H1 (cell line): ENCODE data around the gene PBXIP1. TPM values are rescaled to one million over a fixed set of nuclear protein-coding genes. Genes with fewer than 3 reads are reported as not detected.

ENCODE experiments used
- CEBPB ChIP-seq: IDR thresholded peaks from 2 replicates; pipeline ENCODE4 v1.6.1; 2012; ENCODE audit warnings: low read depth, low read length
- CHD2 ChIP-seq: IDR thresholded peaks from 2 replicates; pipeline ENCODE4 v1.6.1; 2012; ENCODE audit warnings: low read length, improper control_type of control experiment
- CREB1 ChIP-seq: IDR thresholded peaks from 2 replicates; pipeline ENCODE4 v1.6.1; 2012; ENCODE audit warnings: inconsistent platforms
- EGR1 ChIP-seq: IDR thresholded peaks from 2 replicates; pipeline ENCODE4 v1.6.1; 2011; ENCODE audit warnings: low read depth, low read length, borderline replicate concordance
- EP300 ChIP-seq, 2 experiments: IDR thresholded peaks; 1 replicate in 1 of 2; 2 replicates in 1 of 2; pipeline ENCODE4 v1.6.1; 2011 to 2012; ENCODE audit warnings: low read depth in 2 of 2, low read length in 2 of 2, mild to moderate bottlenecking in 2 of 2, borderline replicate concordance in 1 of 2, inconsistent platforms in 1 of 2, moderate library complexity in 1 of 2
- FOSL1 ChIP-seq: IDR thresholded peaks from 2 replicates; pipeline ENCODE4 v1.6.1; 2011; ENCODE audit warnings: mild to moderate bottlenecking, low read depth, low read length, moderate library complexity; ENCODE audit not compliant: insufficient read depth
- GABPA ChIP-seq: IDR thresholded peaks from 2 replicates; pipeline ENCODE4 v1.6.1; 2011; ENCODE audit warnings: mild to moderate bottlenecking, low read length, moderate library complexity, borderline replicate concordance; ENCODE audit not compliant: insufficient read depth
- GTF2F1 ChIP-seq: IDR thresholded peaks from 2 replicates; pipeline ENCODE4 v1.6.1; 2012; ENCODE audit warnings: low read depth, low read length, improper control_type of control experiment, borderline replicate concordance
- HDAC2 ChIP-seq, 2 experiments: fragments of 300-600 bp in 1 of 2; sonication (generic) in 1 of 2; IDR thresholded peaks; 2 replicates each; pipeline ENCODE4 v1.6.1; 2011 to 2012; ENCODE audit warnings: low read depth in 2 of 2, low read length in 2 of 2, mild to moderate bottlenecking in 2 of 2, moderate library complexity in 2 of 2, borderline replicate concordance in 1 of 2, inconsistent platforms in 1 of 2
- HDAC6 ChIP-seq: IDR thresholded peaks from one replicate; pipeline ENCODE4 v1.7.1; 2012; ENCODE audit warnings: low read depth, mild to moderate bottlenecking, inconsistent platforms, low read length, moderate library complexity
- JUN ChIP-seq: IDR thresholded peaks from 2 replicates; pipeline ENCODE4 v1.6.1; 2011; ENCODE audit warnings: low read depth, mild to moderate bottlenecking, improper control_type of control experiment, low read length
- JUND ChIP-seq: IDR thresholded peaks from 2 replicates; pipeline ENCODE4 v1.6.1; 2011; ENCODE audit warnings: mild to moderate bottlenecking, improper control_type of control experiment, low read length
- NRF1 ChIP-seq: IDR thresholded peaks from 2 replicates; pipeline ENCODE4 v1.6.1; 2011; ENCODE audit warnings: mild to moderate bottlenecking, low read depth, low read length, improper control_type of control experiment
- PHF8 ChIP-seq: fragments of 200-600 bp; sonication (generic); conservative IDR thresholded peaks from 2 replicates; pipeline ENCODE4 v1.7.1; 2012; ENCODE audit warnings: low read depth, mild to moderate bottlenecking, inconsistent platforms, low read length, moderate library complexity
- POLR2A ChIP-seq, 2 experiments: IDR thresholded peaks; 1 replicate in 1 of 2; 2 replicates in 1 of 2; pipeline ENCODE4 v1.6.1; 2011; ENCODE audit warnings: low read depth in 2 of 2, low read length in 2 of 2, mild to moderate bottlenecking in 2 of 2; ENCODE audit errors: control extremely low read depth in 1 of 2
- POU5F1 ChIP-seq: IDR thresholded peaks from 2 replicates; pipeline ENCODE4 v1.6.1; 2011; ENCODE audit warnings: low read depth, mild to moderate bottlenecking, low read length, moderate library complexity
- RNF2 ChIP-seq: fragments of 200-900, 300-1000 bp; sonication (generic); IDR thresholded peaks from 2 replicates; pipeline ENCODE4 v1.7.1; 2016; ENCODE audit warnings: borderline replicate concordance, low read depth, mild to moderate bottlenecking, antibody characterized with exemption, low read length; ENCODE audit not compliant: poor library complexity, severe bottlenecking; ENCODE audit errors: missing control alignments
- SAP30 ChIP-seq: fragments of 300-600 bp; sonication (generic); IDR thresholded peaks from 2 replicates; pipeline ENCODE4 v1.7.1; 2012; ENCODE audit warnings: low read length, moderate library complexity, mild to moderate bottlenecking, inconsistent platforms; ENCODE audit not compliant: insufficient read depth, insufficient replicate concordance
- SP4 ChIP-seq: IDR thresholded peaks from 2 replicates; pipeline ENCODE4 v1.6.1; 2012; ENCODE audit warnings: low read length, inconsistent platforms
- TAF1 ChIP-seq: IDR thresholded peaks from 2 replicates; pipeline ENCODE4 v1.6.1; 2011; ENCODE audit warnings: mild to moderate bottlenecking, low read depth, low read length
- TAF7 ChIP-seq: optimal IDR thresholded peaks from 2 replicates; pipeline ENCODE3; 2011; ENCODE audit warnings: low read depth, mild to moderate bottlenecking, inconsistent platforms, low read length, moderate library complexity, borderline replicate concordance
- TBP ChIP-seq: IDR thresholded peaks from 2 replicates; pipeline ENCODE4 v1.6.1; 2011; ENCODE audit warnings: low read depth, low read length, improper control_type of control experiment
- polyA plus RNA-seq, 7 experiments: library from polyadenylated mRNA; depleted of rRNA in 3 of 7; stranded (reverse) in 5 of 7; unstranded in 2 of 7; fragments of >200 nt in 5 of 7; fragments of 200-250 nt in 2 of 7; gene quantifications; 1 replicate in 5 of 7; 2 replicates in 1 of 7; 4 replicates in 1 of 7; pipeline versions ENCODE4 v1.2.1 to v1.2.3, GENCODE V29; 2011 to 2013; ENCODE audit warnings: missing spikeins in 2 of 7, mixed read lengths in 2 of 7
- total RNA-seq: library from RNA; stranded (reverse); fragmentation: NEBNext Ultra II Directional; extraction: Animal tissue kit (Norgen Biotek cat#: 25700); gene quantifications from 2 replicates; pipeline ENCODE4 v1.2.1, GENCODE V29; 2021
- TF ChIP-seq, protein P1 (sequence below): IDR thresholded peaks from 2 replicates; pipeline ENCODE4 v1.6.1; 2012; ENCODE audit warnings: inconsistent platforms

The PBXIP1 gene
- total and polyA plus RNA-seq, 2 of the 8 experiments (the other 6 are each of a cell fraction or from before 2014, with no cell fraction given): 12.0 to 19.8 TPM

DNA sequence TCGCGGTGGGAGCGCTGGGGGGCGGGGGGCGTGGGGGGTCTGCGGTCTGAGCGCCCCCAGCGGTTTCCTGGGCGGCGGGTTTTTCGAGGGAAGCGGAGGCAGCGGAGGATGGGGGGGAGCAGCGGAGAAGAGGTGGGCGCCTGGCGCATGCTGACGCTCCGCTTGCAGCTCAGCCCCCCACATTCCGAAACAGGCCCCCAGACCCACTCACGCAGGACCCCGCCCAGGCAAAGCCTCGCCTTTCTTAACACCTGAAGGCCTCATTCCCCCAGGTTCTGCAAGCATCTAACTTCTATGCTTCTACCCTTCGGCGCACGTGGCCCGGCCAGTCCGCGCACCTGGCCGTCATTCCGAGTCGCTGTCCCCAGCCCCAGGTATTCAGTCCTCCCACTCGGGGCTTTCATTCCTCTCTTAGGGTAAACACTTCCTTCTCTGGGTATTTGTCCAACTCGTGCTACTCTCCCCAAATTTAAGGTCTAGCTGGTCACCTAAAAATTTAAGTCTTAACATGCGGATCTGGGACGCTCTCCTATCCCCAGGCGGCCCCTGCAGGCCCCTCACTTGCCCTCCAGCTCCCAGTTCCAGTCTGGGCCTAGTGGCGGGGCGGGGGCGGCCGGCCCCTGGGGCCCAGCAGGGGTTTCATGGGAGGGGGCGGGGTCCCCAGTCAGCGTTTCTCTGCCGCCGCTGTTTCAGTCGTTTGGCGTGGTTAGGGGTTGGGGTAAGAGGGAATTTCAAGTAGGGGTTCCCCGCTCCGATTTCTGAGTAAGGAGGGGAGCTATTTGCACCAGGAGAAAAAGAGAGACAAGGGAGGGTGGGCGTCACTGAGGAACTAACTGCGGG is 43.9 kb upstream of the PBXIP1 start (continued):
- TF ChIP-seq SP4 (no peak; the same call in 1 of the 2 replicates), HDAC6 (no peak), CREB1 (no peak), GABPA (no peak), TBP (0 out of 2 replicates have a peak, but pooled peaks have one; percentile 26), RNF2 (no peak), TAF1 (peak; percentile 48; the same call in 1 of the 2 replicates), CEBPB (no peak), SAP30 (no peak), JUND (no peak), HDAC2 (IDR thresholded peaks at IDR 0.05; ENCODE audit: borderline replicate concordance in 1 of 2, low read depth in 2 of 2, low read length in 2 of 2) (peak in 1 of 2 experiments; percentile 88; a peak in 2 of 4 replicates), GTF2F1 (no peak), POLR2A (IDR thresholded peaks at IDR 0.05; ENCODE audit: control extremely low read depth in 1 of 2, low read depth in 2 of 2, low read length in 2 of 2) (no peak), FOSL1 (no peak), JUN (no peak), CHD2 (no peak), EGR1 (no peak; the same call in 1 of the 2 replicates), TAF7 (peak; percentile 54), PHF8 (0 out of 2 replicates have a peak, but pooled peaks have one; percentile 4), EP300 (IDR thresholded peaks at IDR 0.05; ENCODE audit: borderline replicate concordance in 1 of 2, low read depth in 2 of 2, low read length in 2 of 2) (no peak), POU5F1 (no peak), NRF1 (no peak)
- TF ChIP-seq, protein P1, sequence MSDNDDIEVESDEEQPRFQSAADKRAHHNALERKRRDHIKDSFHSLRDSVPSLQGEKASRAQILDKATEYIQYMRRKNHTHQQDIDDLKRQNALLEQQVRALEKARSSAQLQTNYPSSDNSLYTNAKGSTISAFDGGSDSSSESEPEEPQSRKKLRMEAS: peak; percentile 99
